Activated B cell treated with CpG ODN at 0.5 μM for 24 hours (primary cell): ENCODE results near the gene RACK1. TPM values are rescaled to one million over a fixed set of nuclear protein-coding genes. Genes with fewer than 3 reads are reported as not detected.

ENCODE experiments used
- ATAC-seq: fragments of 200-7000 bp; cut with Tn5 transposase; one replicate; pipeline ENCODE4 v1.10.0; 2021; ENCODE audit warnings: low read depth, mild to moderate bottlenecking, moderate library complexity
- CTCF ChIA-PET: fragments of 350-600 bp; sonication (Branson Sonifier 250); formaldehyde crosslinking; loops from one replicate; lab custom pipeline; 2021; ENCODE audit warnings: antibody characterized with exemption; lab: Charles Lee
- POLR2A ChIA-PET: fragments of 350-600 bp; sonication (Branson Sonifier 250); formaldehyde crosslinking; loops from one replicate; lab custom pipeline; 2021; ENCODE audit warnings: antibody characterized with exemption; lab: Charles Lee
- DNase-seq: peaks from one replicate; pipeline ENCODE4 v3.0.0; 2022
- H3K27ac Mint-ChIP-seq: one replicate; pipeline ENCODE4 v1.8.0; 2020; ENCODE audit warnings: mixed read lengths
- H3K27me3 Mint-ChIP-seq: one replicate; pipeline ENCODE4 v1.8.0; 2021; ENCODE audit warnings: mixed read lengths
- H3K36me3 Mint-ChIP-seq: one replicate; pipeline ENCODE4 v1.8.0; 2021; ENCODE audit warnings: low read depth, mixed read lengths
- H3K4me1 Mint-ChIP-seq: one replicate; pipeline ENCODE4 v1.8.0; 2021; ENCODE audit warnings: mixed read lengths
- H3K4me3 Mint-ChIP-seq: one replicate; pipeline ENCODE4 v1.8.0; 2020; ENCODE audit warnings: mild to moderate bottlenecking, mixed read lengths
- H3K9me3 Mint-ChIP-seq: one replicate; pipeline ENCODE4 v1.8.0; 2020; ENCODE audit warnings: mixed read lengths
- CTCF ChIP-seq: fragments of 200-600 bp; IDR thresholded peaks from one replicate; pipeline ENCODE4 v1.8.0; 2022; ENCODE audit warnings: antibody characterized with exemption, mild to moderate bottlenecking
- intact Hi-C: fragments of 100-400 bp; cut with micrococcal nuclease; formaldehyde crosslinking; loops from one replicate; pipeline ENCODE4 v1.15.1; 2024
- total RNA-seq: library from RNA; stranded (reverse); gene quantifications from 2 replicates; pipeline ENCODE4 v1.2.3, GENCODE V29; 2022

RACK1 gene
- total RNA-seq, 1 donor from 2014 or later = 2,528 TPM

- H3K36me3 Mint-ChIP-seq = peaks cover 88% of the 10 kb centered on the region
- peaks cover 9% of the 10 kb centered on the region for H3K4me1 Mint-ChIP-seq
- TF ChIP-seq CTCF = no peak
- DNase-seq = no peak
- peak overlapping the region; percentile 59 for H3K27ac Mint-ChIP-seq
- ATAC-seq = no peak
- ChIA-PET POLR2A (interaction anchor here (0.5 to 8.8 kb wide), 5 partner anchors 8 to 28 kb away, joined by 3 to 73 read pairs (median 15); partner anchors contain the start of genes RACK1, TRIM41 and TRIM52), CTCF (no interaction called here)
- H3K27me3 Mint-ChIP-seq = no peaks in the 10 kb centered on the region
- H3K4me3 Mint-ChIP-seq = no peak overlapping the region
- intact Hi-C loops = no loop called here
- no peaks in the 10 kb centered on the region for H3K9me3 Mint-ChIP-seq
These were observed 8.4 kb downstream of the RACK1 start for GRCh38 chr5:181235323-181235688.

GRCh38 chr5:181234455-181235306 lies 9.0 kb downstream of the RACK1 start:
- POLR2A ChIA-PET = interaction anchor here (0.5 to 8.8 kb wide), 7 partner anchors 9 to 46 kb away, joined by 3 to 73 read pairs (median 4); partner anchors contain the start of genes RACK1, TRIM41 and TRIM52
- no peaks in the 10 kb centered on the region for H3K27me3 Mint-ChIP-seq
- H3K36me3 Mint-ChIP-seq = peaks cover 85% of the 10 kb centered on the region
- no peak overlapping the region for H3K4me3 Mint-ChIP-seq
- TF ChIP-seq CTCF = no peak
- peaks cover 9% of the 10 kb centered on the region for H3K4me1 Mint-ChIP-seq
- DNase-seq (no peak), ATAC-seq (no peak)
- H3K27ac Mint-ChIP-seq = peak overlapping the region; percentile 59
- no peaks in the 10 kb centered on the region for H3K9me3 Mint-ChIP-seq
- intact Hi-C loops = no loop called here
- CTCF ChIA-PET = no interaction called here

GRCh38 chr5:181233801-181234454 lies 9.8 kb downstream of the RACK1 start:
- ATAC-seq (no peak), DNase-seq (no peak)
- Mint-ChIP-seq H3K36me3 (peaks cover 85% of the 10 kb centered on the region), H3K27me3 (no peaks in the 10 kb centered on the region), H3K4me1 (peaks cover 7% of the 10 kb centered on the region), H3K4me3 (no peak overlapping the region), H3K9me3 (no peaks in the 10 kb centered on the region), H3K27ac (peak overlapping the region; percentile 24)
- intact Hi-C loops = no loop called here
- CTCF ChIA-PET = no interaction called here
- TF ChIP-seq CTCF = no peak
- POLR2A ChIA-PET = interaction anchor here (0.6 to 8.8 kb wide), 5 partner anchors 9 to 45 kb away, joined by 3 to 73 read pairs (median 15); partner anchors contain the start of genes RACK1, TRIM41 and TRIM52

GRCh38 chr5:181233088-181233800 lies 10.5 kb downstream of the RACK1 start:
- Mint-ChIP-seq H3K27me3 (no peaks in the 10 kb centered on the region), H3K4me1 (peaks cover 6% of the 10 kb centered on the region), H3K4me3 (no peak overlapping the region), H3K9me3 (no peaks in the 10 kb centered on the region), H3K36me3 (peaks cover 78% of the 10 kb centered on the region), H3K27ac (no peak overlapping the region)
- no peak for ATAC-seq
- intact Hi-C loops = no loop called here
- no peak for DNase-seq
- ChIA-PET CTCF (no interaction called here), POLR2A (interaction anchor here (0.9 to 8.8 kb wide), 4 partner anchors 9 to 44 kb away, joined by 3 to 73 read pairs (median 10); partner anchors contain the start of genes TRIM41 and TRIM52)
- no peak for TF ChIP-seq CTCF
